ENCODE results near the gene CNPPD1. TPM values are rescaled to one million over a fixed set of nuclear protein-coding genes. Genes with fewer than 3 reads are reported as not detected.
"Not testable (repeated sequence)": the region's sequence is repeated elsewhere in the genome, so short reads cannot be mapped to it uniquely, and the experiment has no call there.

The CNPPD1 gene
- total RNA-seq, 1 experiment from 2014 or later = 35.2 TPM

DNA sequence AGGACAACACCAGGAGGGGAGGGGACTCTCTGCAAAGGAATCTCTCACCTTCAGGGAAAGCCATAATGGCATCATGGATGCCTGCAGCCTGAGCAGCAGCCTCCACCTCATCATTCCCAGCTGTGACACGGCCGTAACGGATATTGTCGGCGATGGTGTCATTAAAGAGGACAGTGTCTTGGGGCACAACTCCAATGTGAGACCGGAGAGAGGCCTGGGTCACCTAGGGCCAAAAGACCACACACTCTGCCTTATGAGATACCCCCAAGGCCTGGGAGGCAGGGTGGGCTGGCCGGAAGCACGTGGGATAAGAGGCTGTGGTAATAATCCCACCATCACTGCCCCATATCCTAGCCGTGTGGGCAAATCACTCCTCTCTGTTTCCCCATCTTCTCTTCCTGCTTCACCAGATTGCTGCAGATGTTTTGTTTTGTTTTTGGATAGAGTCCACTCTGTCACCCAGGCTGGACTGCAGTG, 34.2 kb upstream of the CNPPD1 start:
- peaks cover 70% of the 10 kb centered on the region for H3K36me3 ChIP-seq
- no peaks in the 10 kb centered on the region for H3K9me3 ChIP-seq
- no peak overlapping the region for H3K4me3 ChIP-seq
- DNase-seq = no peak
- H3K27me3 ChIP-seq = no peaks in the 10 kb centered on the region

GRCh38 chr2:219210196-219210885, 33.6 kb upstream of the CNPPD1 start:
- no peak overlapping the region for H3K4me3 ChIP-seq
- peaks cover 64% of the 10 kb centered on the region for H3K36me3 ChIP-seq
- no peaks in the 10 kb centered on the region for H3K27me3 ChIP-seq
- H3K9me3 ChIP-seq = no peaks in the 10 kb centered on the region
- no peak for DNase-seq

DNA sequence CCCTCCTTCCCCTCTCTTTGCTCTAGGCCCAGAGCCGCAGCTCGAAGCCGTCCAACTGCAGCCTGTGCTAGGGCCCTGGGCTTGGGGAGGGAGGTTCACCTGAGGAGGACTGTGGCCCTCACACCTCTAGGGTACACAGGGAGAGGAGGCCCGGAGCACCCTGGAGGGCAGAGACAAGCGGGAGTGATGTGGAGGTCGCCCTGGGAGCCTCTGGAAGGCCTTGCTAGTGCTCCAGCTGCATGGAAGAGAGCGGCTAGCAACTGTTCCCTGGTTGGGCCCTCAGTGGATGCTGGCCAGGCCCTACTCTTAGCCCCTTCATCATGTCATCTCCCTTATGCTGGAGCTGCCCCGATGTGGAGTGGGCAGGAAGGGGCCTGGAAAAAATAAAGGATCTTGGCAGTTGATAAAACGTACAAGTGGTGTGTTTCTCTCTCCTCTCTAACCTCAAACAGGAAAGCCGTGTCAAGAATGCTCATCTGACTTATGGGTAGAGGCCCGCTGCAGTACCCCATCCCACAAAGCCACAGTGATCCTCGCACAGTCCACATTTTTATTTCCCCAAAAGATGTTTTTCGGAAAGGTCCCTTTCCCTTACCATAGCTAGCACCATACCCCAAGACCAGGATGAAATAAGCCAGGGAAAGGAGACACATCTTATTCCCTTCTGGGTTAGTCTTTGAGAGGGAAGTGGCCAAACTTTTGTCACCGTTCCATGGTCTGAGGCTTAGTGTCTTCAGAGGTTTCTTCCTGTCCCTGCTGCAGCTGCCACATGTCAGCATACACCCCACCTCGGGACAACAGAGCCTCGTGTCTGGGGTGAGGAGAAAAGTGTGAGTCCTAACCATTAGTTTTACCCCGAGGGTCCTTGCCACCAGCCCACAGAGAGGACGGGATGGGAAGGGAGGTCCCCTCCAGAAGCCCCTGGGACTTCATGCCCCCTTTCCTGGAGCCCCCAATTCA, 32.8 kb upstream of the CNPPD1 start:
- no peak for DNase-seq
- Histone ChIP-seq H3K4me3 (no peak overlapping the region), H3K9me3 (no peaks in the 10 kb centered on the region), H3K36me3 (peaks cover 56% of the 10 kb centered on the region), H3K27me3 (no peaks in the 10 kb centered on the region)

- Histone ChIP-seq H3K4me3 (peak overlapping the region; percentile 72), H3K27me3 (no peaks in the 10 kb centered on the region)
- no peak for DNase-seq
These were observed 31.4 kb upstream of the CNPPD1 start for GRCh38 chr2:219207884-219208740.

GRCh38 chr2:219207134-219207883, 30.6 kb upstream of the CNPPD1 start:
- no peak for DNase-seq
- H3K36me3 ChIP-seq = peaks cover 34% of the 10 kb centered on the region
- no peaks in the 10 kb centered on the region for H3K27me3 ChIP-seq

More at GRCh38 chr2:219207884-219208740, 31.4 kb upstream of the CNPPD1 start:
- peaks cover 42% of the 10 kb centered on the region for H3K36me3 ChIP-seq
- no peaks in the 10 kb centered on the region for H3K9me3 ChIP-seq

GRCh38 chr2:219206328-219207133, 29.8 kb upstream of the CNPPD1 start, which contains the start of gene ZFAND2B:
Gene ZFAND2B (plus strand): TSS chr2:219206782. CDS start chr2:219206988, 206 bp downstream.
- Histone ChIP-seq H3K27me3 (no peaks in the 10 kb centered on the region), H3K36me3 (peaks cover 29% of the 10 kb centered on the region), H3K4me3 (peak within 1 kb of the TSS; percentile 72), H3K9me3 (no peaks in the 10 kb centered on the region)
- DNase-seq = peak; percentile 93

More at GRCh38 chr2:219207134-219207883, 30.6 kb upstream of the CNPPD1 start:
- no peaks in the 10 kb centered on the region for H3K9me3 ChIP-seq
- peak overlapping the region; percentile 72 for H3K4me3 ChIP-seq

GRCh38 chr2:219205981-219206327, 29.2 kb upstream of the CNPPD1 start:
- no peaks in the 10 kb centered on the region for H3K27me3 ChIP-seq
- H3K9me3 ChIP-seq = no peaks in the 10 kb centered on the region
- peaks cover 29% of the 10 kb centered on the region for H3K36me3 ChIP-seq
- no peak for DNase-seq
- H3K4me3 ChIP-seq = peak overlapping the region; percentile 72

DNA sequence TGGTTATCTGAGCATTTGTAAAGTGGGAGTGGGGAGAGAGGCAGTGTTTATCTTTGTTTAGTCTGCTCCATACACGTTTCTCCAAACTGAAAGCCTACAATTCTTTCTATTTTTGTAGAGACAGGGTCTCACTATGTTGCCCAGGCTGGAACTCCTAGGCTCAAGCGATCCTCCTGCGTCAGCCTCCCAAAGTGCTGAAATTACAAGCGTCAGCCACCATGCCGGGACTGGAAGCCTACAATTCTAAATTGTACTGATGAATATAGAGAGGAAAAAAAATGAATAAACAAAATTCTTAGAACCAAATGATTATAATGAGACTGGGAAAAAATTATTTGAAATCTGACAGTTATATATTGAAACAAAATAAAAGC, 28.4 kb upstream of the CNPPD1 start:
- Histone ChIP-seq H3K27me3 (no peaks in the 10 kb centered on the region), H3K9me3 (no peaks in the 10 kb centered on the region), H3K36me3 (peaks cover 23% of the 10 kb centered on the region), H3K4me3 (no peak overlapping the region)
- DNase-seq = no peak

- no peak overlapping the region for H3K4me3 ChIP-seq
- H3K27me3 ChIP-seq = no peaks in the 10 kb centered on the region
- H3K9me3 ChIP-seq = no peaks in the 10 kb centered on the region
- DNase-seq = no peak
- H3K36me3 ChIP-seq = peaks cover 20% of the 10 kb centered on the region
These were observed 27.9 kb upstream of the CNPPD1 start for GRCh38 chr2:219204425-219205164.

DNA sequence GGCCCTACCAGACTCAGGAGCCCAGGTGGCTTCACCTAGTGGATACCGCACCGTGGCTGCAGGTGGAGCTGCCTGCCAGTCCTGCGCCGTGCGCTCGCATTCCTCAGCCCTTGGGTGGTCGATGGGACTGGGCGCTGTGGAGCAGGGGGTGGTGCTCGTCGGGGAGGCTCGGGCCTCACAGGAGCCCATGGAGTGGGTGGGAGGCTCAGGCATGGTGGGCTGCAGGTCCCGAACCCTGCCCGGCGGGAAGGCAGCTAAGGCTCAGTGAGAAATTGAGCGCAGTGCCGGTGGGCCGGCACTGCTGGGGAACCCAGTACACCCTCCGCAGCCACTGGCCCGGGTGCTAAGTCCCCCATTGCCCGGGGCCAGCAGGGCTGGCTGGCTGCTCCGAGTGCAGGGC, 24.6 kb upstream of the CNPPD1 start:
- not testable (repeated sequence) for DNase-seq, H3K27me3 ChIP-seq, H3K36me3 ChIP-seq, H3K4me3 ChIP-seq, H3K9me3 ChIP-seq

GRCh38 chr2:219200502-219201326, 24.0 kb upstream of the CNPPD1 start:
- DNase-seq, H3K36me3 ChIP-seq, H3K27me3 ChIP-seq, H3K9me3 ChIP-seq, H3K4me3 ChIP-seq: not testable (repeated sequence)

DNA sequence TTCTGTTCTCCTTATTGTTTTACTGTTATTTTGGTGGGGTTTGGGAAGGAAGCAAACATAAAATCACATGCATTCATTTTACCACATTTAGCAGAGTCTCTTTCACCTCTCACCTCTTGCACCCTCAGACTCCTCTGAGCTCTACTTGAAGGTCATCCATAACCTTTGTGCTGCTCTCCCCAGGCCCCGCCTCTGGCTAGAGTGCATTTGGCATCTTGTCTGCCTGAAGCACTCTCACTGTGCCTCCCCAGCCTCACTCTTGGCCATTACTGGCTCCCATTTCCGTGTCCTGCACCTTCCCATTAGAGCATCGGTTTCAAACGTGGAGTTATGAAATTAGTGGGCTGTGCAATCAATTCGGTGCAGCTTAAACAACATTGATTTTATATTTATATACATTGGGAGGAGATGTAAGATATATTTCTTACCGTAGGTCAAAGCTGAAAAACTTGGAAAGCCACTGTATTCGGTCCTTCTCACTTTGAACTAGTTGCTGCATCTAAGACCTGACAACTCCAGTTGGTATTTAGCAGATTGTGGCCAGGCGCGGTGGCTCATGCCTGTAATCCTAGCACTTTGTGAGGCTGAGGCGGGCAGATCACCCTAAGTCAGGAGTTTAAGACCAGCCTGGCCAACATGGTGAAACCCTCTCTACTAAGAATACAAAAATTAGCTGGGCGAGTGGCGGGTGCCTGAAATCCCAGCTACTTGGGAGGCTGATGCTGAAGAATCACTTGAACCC, 22.9 kb upstream of the CNPPD1 start:
- H3K36me3 ChIP-seq = no peaks in the 10 kb centered on the region
- H3K9me3 ChIP-seq = no peaks in the 10 kb centered on the region
- no peak overlapping the region for H3K4me3 ChIP-seq
- no peaks in the 10 kb centered on the region; the same call in 1 of the 2 replicates for H3K27me3 ChIP-seq
- no peak for DNase-seq

- H3K36me3 ChIP-seq = no peaks in the 10 kb centered on the region
- H3K27me3 ChIP-seq = no peaks in the 10 kb centered on the region; the same call in 1 of the 2 replicates
- H3K9me3 ChIP-seq = no peaks in the 10 kb centered on the region
- DNase-seq = no peak
- no peak overlapping the region for H3K4me3 ChIP-seq
These were observed 22.2 kb upstream of the CNPPD1 start for GRCh38 chr2:219198974-219199373.

Measured in MG63 (cell line).